NCI-H187 (cell line): ENCODE measurements around the gene XXYLT1.
"Not testable (repeated sequence)": the region's sequence is repeated elsewhere in the genome, so short reads cannot be mapped to it uniquely, and the experiment has no call there.

Source experiments
- DNase-seq, 2 experiments: peaks; one replicate each; lab custom pipeline; 2025; lab: John Stamatoyannopoulos, UW

XXYLT1 gene

DNA sequence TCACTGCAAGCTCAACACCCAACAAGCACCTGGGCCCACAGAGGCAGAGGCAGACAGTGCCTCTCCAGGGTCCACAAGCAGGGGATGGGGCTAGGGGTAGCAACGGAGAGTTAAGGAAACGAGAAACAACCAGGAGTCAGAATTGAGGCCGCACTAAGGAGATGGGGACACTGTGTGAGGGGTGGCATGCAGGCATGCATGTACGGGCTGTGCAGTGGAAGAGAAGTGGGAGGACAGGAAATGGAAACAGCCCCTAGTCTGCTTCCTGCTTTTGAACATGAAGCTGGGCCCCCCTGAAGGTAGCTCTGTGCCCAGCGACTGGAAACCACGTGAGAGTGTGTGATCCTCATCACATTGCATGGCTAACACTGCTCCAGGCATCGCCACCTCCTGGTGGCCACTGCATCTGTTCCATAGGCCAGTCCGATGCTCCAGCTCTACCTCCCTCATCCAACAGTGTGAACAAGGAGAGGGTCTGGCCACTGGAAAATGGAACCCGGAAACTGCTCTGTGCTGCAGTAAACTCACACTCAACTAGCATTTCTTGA, 44.0 kb downstream of the XXYLT1 start:
- DNase-seq = no peak

DNA sequence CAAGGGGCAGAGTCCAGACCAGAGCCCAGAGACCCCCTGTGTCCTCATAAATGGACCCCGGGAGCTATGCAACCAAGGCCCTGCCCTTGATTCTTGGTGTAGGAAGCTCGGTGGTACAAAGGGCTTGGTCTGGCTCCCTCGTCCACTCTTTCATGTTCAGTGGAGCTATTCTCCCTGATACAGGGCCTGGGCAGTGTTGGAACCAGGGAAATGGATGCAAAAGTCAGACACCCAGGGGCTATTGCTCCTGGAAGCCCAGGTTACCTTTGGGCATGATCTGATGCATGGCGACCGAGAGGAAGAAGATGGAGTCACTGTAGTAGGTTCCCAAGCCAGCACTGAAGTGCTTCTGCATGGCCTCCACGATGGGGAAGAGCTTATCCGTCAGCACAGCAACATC, 44.5 kb downstream of the XXYLT1 start:
- no peak for DNase-seq

DNA sequence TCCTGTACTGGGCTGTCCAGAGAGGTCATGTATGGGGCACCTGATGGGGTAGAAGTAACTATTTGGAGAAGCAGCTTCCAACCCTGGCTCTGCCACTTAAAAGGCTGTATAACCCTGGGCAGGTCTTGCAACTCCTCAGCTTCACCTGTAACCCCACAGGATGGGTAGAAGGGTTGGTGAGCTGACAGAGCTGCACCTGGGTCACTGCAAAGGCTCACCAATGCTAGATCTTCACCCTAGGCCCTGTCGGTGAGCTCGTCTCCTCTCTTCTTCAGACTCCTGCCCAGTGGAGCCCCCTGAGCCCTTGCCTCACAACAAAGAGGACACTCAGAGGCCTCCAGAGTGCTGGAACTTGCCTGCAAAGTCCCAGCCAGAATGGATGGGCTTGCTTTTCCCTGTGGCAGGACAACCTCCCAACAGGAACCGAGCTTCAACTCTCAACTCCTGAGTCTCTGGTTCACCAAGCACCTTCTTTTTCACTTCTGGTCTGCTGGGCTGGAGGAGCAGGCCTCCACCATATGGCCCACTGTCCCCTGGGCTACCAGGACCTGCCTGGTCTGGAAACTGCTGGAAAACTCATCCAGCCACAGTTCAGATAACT, 45.9 kb downstream of the XXYLT1 start:
- no peak for DNase-seq

DNA sequence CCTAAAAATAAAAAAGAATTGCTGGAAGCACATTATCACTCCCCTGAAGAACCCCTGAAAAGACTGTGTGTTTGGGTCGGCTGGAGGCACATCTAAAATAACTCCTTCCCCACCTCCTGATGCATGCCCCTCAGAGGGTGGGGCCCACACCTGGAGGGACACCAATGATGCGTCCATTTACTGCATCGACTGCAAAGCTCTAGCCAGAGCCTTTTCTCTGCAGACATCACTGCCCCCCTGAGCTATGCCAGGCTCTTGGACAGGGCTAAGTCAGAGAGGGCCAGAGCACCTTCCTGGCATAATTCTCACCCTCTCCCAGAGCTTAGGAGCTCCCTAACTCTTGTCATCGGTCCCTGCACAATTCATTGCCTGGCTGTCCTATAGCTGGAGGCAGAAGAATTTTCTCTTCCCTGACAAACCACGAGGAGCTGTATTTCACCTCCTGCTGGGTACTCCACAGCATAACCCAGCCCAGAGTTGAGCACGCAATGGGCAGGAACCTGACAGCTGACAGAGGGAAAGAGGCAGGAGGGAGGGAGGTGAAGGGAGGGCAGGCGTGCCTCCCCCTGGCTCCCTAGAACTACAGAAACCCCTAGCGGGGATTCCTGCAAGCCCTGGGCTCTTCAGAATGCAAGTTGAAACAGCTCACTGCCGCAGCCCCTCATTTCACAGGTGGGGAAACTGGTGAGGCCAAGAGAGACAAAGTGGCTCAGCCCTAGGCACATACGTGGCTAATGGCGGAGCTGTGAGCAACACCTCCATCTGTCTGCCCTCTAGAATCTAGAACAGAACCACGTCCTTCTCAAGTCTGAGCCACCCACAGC, 46.6 kb downstream of the XXYLT1 start:
- DNase-seq = no peak

DNA sequence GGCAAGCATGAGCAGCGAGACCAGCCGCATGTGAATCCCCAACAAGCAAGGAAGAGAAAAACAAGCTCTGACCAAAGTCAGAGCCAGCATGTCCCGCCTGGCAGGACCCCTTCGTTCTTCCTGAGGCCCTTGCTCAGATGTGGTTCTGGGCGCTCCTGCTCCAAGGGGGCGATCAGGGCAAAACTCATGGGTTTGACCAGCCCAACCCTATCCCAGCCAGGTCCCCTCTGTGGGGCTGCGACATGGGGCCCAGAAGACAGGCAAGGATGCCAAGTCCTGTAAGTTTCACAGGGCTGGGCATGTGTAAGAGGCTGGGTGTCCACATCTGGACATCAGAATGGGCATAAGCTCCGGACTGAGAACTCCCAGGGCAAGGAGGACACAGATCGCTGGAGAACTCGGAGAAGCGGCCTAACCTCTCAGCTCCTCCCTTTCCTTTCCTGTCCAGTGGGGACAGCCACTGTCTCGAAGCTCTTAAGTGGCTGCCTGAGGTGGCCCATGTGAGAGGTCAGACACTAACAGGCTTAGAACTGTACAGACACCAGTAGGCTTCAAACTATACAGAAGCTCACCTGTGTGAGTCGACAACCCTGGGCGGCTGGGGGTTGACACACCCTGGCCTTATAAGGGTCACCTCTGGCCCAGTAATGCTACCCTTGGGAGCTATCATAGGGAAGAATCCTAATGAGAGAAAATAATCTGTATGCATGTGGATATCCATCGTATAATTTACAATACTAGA, 48.9 kb downstream of the XXYLT1 start:
- DNase-seq = no peak

DNA sequence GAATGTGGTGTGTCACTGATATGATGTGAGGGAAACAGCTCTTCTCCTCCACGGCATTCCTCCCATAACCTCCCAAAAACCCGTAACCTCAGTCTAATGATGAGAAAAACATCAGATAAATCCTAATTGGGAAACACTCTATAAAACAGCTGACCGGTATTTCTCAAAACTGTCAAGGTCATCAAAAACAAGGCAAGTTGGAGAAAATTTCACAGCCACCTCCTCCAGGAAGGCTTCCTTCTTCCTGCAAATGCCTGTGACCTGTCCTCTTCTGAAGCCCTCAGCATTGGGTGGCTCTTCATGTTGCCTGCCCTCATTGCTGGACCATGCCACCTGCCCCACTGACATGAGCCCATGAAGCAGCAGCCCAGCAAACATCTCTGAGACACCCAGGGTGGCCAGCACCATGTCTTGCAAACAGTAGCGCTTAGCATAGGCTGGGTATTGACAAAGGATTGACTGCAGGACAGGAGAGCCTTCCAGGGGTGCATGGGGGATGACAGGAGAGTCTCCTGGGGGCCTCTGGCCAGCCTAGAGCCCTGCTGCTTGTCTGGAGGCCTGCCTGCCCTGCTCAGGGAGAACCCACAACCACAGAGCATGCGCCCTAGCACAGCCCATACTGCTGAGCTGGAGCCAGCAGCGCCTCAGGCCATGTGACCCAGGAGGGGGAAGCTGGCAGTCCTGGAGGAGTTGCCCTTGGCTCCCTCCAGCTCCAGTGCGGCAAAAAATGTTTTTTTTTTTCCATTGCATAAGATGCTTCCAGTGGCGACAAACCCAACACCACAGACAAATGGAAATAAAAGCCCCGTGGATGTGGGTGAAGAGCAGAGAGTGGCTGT, 49.7 kb downstream of the XXYLT1 start:
- no peak for DNase-seq

DNA sequence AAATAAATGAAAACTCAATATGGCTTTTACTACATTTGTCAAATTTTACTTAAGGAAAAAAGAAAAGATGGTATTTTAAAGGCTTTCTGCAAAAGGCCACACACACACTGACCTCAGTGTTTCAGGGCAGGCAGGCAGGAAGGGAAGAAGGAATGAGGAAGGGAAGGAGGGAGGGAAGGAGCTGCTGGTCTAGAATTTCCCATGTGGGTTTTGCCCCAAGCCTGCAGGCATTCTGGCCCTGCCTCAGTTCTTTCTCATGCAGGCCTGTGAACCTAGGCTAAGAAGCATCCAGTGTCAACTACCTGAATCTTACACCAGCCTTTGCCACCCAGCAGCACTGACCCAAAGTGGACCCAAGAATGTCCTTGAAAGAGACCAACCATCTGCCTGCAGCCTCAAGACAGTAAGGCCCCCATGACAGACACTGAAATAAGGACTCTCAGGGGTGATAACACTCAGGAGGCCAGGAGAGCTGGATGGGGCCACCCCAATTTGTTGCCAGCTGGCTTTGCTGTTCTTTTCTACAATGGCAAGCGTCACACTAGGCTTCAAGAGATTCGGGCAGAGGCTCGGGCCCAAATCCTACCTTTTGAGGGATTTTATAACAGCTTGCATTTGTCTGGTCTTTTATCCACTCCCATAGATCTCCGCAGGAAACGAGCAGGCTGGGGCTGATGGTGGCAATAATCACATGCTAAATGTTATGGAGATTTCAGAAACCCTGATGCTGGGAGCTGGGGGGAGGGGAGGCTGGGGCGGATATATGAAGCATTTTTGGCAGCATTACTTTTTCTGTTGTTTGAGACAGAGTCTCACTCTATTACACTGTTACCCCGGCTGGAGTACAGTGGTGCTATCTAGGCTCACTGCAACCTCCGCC, 51.4 kb downstream of the XXYLT1 start:
- no peak for DNase-seq

DNA sequence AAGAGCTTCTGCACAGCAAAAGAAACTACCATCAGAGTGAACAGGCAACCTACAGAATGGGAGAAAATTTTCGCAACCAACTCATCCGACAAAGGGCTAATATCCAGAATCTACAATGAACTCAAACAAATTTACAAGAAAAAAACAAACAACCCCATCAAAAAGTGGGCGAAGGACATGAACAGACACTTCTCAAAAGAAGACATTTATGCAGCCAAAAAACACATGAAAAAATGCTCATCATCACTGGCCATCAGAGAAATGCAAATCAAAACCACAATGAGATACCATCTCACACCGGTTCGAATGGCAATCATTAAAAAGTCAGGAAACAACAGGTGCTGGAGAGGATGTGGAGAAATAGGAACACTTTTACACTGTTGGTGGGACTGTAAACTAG, 52.6 kb downstream of the XXYLT1 start:
- DNase-seq = not testable (repeated sequence)

DNA sequence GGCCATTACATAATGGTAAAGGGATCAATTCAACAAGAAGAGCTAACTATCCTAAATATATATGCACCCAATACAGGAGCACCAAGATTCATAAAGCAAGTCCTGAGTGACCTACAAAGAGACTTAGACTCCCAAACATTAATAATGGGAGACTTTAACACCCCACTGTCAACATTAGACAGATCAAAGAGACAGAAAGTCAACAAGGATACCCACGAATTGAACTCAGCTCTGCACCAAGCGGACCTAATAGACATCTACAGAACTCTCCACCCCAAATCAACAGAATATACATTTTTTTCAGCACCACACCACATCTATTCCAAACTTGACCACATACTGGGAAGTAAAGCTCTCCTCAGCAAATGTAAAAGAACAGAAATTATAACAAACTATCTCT, 55.4 kb downstream of the XXYLT1 start:
- DNase-seq = not testable (repeated sequence)

DNA sequence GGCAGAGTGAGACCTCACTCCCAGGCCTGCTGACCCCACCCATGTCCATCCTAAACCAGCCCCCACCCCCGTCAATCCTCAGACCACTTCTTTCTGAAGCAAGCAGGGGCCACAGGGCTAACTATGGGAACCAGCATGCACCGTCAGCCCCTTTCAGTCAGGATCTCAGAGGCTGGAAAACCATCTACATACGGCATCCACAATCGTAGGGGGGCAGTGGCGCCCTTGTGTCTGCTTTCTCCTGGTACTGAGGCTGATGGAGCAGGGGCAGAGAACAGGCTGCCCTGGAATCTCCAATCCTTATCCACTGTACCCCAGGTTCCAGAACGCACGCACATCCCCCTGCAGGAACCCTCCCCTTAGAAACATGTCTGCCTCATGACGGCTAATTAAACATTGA, 56.6 kb downstream of the XXYLT1 start:
- no peak for DNase-seq

DNA sequence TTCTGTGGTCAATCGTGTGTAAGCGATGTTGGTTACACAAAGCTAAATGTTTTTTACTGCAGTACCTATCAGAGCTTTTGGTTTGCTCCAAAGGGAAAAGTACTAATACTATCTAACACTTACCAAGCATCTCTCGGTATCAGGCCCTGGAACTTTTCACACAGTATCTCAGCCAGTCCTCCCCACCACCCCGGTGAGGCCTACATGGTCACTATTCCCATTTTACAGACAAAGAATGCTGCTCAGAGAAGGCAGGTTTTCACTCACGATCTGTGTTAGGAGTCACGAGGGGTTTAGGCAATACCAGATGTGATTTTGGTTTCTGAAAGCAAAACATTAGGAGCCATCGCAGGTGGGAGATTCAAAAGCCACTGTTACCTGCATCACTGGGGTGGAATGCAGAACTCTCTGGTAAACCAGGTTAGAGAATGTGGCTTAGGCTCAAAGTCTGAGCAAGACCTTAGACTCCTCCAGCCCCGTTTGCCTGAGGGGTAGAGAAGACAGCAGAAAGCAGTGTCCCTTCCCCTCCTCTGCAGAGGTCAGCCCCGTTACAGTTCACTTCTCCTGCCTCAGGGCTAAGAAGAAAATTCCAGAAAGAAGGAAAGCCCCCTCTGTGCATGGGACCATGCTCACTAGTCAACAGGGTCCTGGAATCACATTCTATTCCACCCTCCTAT, 57.2 kb downstream of the XXYLT1 start:
- no peak for DNase-seq

DNA sequence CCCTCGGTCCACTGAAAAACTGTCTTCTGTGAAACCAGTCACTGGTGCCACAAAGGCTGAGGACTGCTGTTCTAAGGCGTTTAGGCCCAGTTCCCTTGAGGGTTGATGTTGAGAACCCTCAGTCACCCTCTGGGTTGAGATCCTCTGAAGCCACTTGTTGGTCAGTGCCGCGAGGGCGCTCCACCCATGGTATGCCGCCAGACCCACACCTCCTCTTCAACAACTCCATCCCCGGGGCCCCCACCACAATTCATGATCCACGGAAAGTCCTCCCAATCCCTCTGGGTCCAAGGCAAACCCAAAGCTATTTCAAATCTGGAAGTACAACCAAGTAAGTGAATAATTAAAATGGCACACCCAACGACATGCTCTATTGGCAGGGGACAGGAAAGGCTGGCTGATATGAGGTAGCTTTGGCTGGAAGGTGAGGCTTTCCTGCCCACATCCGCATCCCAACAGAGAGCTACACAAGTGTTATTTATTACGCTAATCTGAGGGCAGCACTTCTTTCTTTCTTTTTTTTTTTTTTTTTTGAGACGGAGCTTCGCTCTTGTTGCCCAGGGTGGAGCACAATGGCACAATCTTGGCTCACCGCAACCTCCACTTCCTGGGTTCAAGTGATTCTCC, 58.1 kb downstream of the XXYLT1 start:
- no peak for DNase-seq

DNA sequence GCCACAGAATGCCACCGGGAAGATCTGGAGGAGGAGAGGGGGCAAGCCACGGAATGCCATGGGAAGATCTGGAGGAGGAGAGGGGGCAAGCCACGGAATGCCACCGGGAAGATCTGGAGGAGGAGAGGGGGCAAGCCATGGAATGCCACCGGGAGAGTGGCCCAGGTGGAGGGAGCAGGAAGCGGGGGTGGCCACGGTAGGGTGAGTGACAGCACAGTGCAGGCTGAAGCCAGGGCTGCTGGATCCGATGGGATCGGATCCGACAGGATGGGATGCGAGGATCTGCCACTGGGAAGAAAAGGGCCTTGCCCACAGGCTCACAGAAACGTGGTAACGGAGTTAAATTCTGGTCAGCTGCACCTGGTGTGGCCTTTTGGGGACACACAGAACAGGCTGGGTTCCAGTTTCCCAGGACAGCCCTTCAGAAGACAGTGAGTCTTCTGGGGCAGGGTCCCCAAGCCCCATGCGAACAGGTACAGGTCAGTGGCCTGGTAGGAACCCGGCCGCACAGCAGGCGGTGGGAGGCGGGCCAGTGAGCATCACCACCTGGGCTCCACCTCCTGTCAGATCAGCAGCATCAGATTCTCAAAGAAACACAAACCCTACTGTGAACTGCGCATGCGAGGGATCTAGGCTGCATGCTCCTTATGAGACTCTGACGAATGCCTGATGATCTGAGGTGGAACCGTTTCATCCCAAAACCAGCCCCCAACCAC, 58.8 kb downstream of the XXYLT1 start:
- no peak for DNase-seq

DNA sequence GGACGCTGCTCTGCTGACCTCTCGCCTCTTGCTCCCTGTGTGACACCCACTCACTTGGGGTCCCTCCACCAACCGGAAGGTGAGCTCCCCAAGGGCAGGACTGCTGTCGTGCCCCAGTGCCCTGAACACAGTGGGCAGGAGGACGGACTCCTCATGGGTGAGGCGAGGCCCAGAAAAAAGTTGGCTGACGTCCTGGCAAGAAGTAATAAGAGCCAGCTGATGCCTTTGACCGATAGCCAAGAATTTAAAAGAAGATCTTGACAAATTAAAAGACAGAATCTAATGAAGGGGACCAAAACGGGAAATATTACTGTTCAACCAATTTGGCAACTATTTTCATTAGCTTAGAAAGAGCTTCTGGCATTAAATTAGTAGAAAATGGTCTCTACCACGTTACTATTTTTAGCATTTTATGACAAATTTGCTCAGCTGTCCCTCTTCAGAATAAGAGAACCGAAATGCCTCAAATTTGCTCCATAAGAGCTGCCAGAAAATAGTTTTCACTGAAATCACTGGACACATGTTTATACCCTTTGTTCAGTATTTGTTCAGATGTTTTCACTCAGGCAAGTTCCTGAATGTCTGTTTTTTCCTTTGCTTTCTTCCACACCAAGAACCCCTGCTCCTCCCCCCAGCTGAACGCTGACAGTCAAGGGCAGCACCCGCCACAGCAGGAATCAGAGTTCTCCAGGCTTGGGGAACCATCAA, 60.5 kb downstream of the XXYLT1 start:
- DNase-seq = no peak

DNA sequence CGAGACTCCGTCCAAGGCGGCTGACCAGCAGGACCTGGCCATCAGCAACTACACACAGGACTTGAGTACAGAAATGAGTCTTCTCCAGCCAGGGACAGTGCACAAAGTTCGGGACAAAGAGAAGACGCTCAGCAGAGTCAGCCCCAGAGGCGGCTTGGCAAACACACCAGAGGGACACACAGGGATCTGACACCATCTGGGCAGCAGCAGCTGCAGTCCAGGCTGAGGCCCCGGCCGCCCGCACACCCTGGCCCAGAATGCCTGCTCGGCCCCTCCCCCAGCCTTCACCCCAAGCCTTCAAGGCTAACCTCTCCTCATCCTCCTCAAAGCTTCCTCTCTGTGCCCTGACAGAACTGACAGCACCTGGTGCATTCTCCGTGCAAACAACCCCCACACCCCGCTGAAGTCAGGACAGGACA, 61.1 kb downstream of the XXYLT1 start:
- no peak for DNase-seq

DNA sequence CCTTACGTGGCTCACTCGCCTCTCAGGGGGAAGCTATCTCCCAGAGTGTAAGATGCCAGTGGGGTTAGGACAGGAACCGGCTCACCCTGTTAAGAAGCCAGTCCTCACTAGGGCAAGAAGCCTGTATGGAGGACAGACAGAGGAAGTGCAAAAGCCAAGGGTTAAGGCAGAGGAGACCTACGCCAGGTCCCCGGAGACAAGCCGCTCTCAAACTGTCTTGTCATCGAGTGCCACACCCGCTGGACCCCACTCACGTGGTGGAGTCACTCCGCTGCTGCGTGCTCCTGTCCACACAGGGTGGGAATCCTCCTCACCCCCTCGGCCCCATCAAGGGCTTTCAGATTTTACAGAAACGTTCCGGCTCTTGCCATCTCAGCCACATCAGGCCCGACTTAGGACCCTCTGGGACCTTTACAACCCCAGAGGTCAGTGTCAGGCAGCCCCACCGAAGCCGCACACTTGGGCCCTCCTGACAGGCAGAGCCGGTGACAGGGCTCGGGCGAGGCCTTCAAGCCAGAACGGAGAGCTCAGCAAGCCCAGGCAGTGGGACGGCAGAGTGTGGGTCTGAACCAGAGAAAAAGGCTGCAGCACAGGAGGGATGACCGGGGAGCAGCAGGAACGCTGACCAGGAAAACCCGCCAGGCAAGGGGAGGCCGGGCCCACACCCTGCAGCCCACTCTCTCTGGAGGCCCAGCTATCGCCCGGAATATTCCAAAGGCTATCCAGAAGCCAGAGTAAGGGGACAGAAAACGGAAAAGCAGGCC, 61.7 kb downstream of the XXYLT1 start:
- no peak for DNase-seq

DNA sequence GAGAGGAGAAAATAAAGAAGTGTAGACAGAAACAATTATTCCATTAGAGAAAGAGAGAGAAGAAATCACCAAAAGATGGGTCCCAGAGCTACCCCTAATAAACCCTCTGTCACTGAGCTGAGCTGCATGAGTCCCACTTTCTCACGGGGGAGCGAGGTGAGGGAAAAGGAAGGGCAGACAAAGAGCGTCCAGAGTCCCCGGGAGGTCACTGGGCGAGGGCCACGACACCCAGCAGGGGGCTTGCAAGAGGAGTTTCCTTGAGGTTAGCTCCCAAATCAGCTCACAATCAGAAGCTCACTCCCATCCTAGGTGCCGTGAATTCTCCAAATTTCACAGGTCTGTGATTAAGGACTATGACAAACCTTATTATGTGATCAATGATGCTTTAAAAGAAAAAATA, 62.3 kb downstream of the XXYLT1 start:
- no peak for DNase-seq

DNA sequence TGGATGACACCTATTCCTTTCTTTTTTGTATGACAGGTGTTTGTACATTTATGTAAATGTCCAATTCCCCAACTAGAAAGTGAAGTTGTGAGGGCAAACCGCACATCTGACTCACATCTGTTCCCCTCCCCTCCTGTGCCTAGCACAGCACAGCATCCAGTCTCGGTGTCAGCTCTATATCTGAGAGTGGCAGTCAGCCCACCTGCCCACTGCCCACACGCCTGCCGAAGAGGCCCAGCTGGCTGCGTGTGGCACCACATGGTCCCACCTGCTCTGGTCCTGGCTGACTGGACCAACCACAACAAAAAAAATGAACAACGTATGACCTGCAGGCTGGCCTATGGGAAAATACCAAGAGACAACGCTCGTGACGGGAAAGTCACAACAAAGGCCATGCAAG, 62.8 kb downstream of the XXYLT1 start:
- no peak for DNase-seq
